IMR-90 (cell line): ENCODE measurements around the gene BRPF1. TPM values are rescaled to one million over a fixed set of nuclear protein-coding genes. Genes with fewer than 3 reads are reported as not detected.

Source experiments
- ATAC-seq: fragments of 200-7000 bp; cut with Tn5 transposase; 2 replicates; pipeline ENCODE4 v1.9.1; 2020; ENCODE audit warnings: low read depth, mild to moderate bottlenecking, moderate library complexity
- BruUV-seq: library from RNA; stranded (reverse); fragments of 400-500 nt; replicated peaks from 2 replicates; lab custom pipeline; 2021; lab: Mats Ljungman, UMichigan
- CTCF ChIA-PET: fragments of 300-600 bp; formaldehyde crosslinking; extraction: SDS; loops from one replicate; lab custom pipeline; 2021; ENCODE audit warnings: antibody characterized with exemption; lab: Yijun Ruan, JAX
- POLR2A ChIA-PET: fragments of 300-600 bp; sonication (Branson Sonifier 250); formaldehyde crosslinking; loops from one replicate; lab custom pipeline; 2022; ENCODE audit warnings: antibody characterized with exemption; ENCODE audit not compliant: unreplicated experiment; lab: Charles Lee
- DNase-seq: peaks from one replicate; pipeline ENCODE4 v3.0.0; 2013
- H2AFZ ChIP-seq: replicated peaks from 2 replicates; pipeline ENCODE3; 2013; ENCODE audit warnings: low read length, mild to moderate bottlenecking; ENCODE audit not compliant: poor library complexity
- H2AK5ac ChIP-seq: 2 replicates; pipeline ENCODE4 v1.6.1; 2013; ENCODE audit warnings: low read depth, low read length, inconsistent platforms
- H2AK9ac ChIP-seq: replicated peaks from 2 replicates; pipeline ENCODE3; 2013; ENCODE audit warnings: mild to moderate bottlenecking, low read depth, low read length, moderate library complexity; ENCODE audit not compliant: poor library complexity
- H2BK120ac ChIP-seq: 2 replicates; pipeline ENCODE4 v1.6.1; 2013; ENCODE audit warnings: low read depth, low read length, inconsistent platforms
- H2BK15ac ChIP-seq: 3 replicates; pipeline ENCODE4 v1.6.1; 2013; ENCODE audit warnings: low read depth, low read length, inconsistent platforms
- H2BK20ac ChIP-seq: 2 replicates; pipeline ENCODE4 v1.6.1; 2013; ENCODE audit warnings: low read depth, mild to moderate bottlenecking, inconsistent platforms, low read length, moderate library complexity
- H2BK5ac ChIP-seq: 2 replicates; pipeline ENCODE4 v1.6.1; 2013; ENCODE audit warnings: mild to moderate bottlenecking, low read depth, low read length, inconsistent platforms; ENCODE audit not compliant: poor library complexity, severe bottlenecking
- H3K14ac ChIP-seq: replicated peaks from 2 replicates; pipeline ENCODE4 v1.6.1; 2013; ENCODE audit warnings: low read depth, low read length, inconsistent platforms
- H3K18ac ChIP-seq: 2 replicates; pipeline ENCODE4 v1.6.1; 2013; ENCODE audit warnings: low read depth, low read length, control low read depth
- H3K23ac ChIP-seq: 2 replicates; pipeline ENCODE4 v1.6.1; 2013; ENCODE audit warnings: low read depth, low read length, inconsistent platforms
- H3K27ac ChIP-seq: 2 replicates; pipeline ENCODE4 v1.5.1; 2013; ENCODE audit warnings: mild to moderate bottlenecking, control low read depth, low read length; ENCODE audit not compliant: insufficient read depth
- H3K27me3 ChIP-seq: 2 replicates; pipeline ENCODE4 v1.6.1; 2013; ENCODE audit warnings: low read length; ENCODE audit not compliant: control insufficient read depth, insufficient read depth
- H3K36me3 ChIP-seq: 2 replicates; pipeline ENCODE4 v1.6.1; 2013; ENCODE audit warnings: low read length, mixed read lengths; ENCODE audit not compliant: control insufficient read depth, insufficient read depth
- H3K4ac ChIP-seq: 2 replicates; pipeline ENCODE4 v1.6.1; 2013; ENCODE audit warnings: low read depth, low read length, inconsistent platforms
- H3K4me1 ChIP-seq: 2 replicates; pipeline ENCODE4 v1.6.1; 2013; ENCODE audit warnings: low read length, mixed read lengths; ENCODE audit not compliant: control insufficient read depth, insufficient read depth
- H3K4me2 ChIP-seq: 2 replicates; pipeline ENCODE4 v1.6.1; 2013; ENCODE audit warnings: low read depth, mild to moderate bottlenecking, control low read depth, low read length, moderate library complexity
- H3K4me3 ChIP-seq: 2 replicates; pipeline ENCODE4 v1.5.1; 2013; ENCODE audit warnings: low read depth, mild to moderate bottlenecking, control low read depth, low read length, moderate library complexity; ENCODE audit not compliant: insufficient read depth
- H3K56ac ChIP-seq: 2 replicates; pipeline ENCODE4 v1.6.1; 2013; ENCODE audit warnings: low read length, inconsistent platforms; ENCODE audit not compliant: insufficient read depth; ENCODE audit errors: extremely low read depth
- H3K79me1 ChIP-seq, 2 experiments: 2 replicates each; pipeline ENCODE4 v1.6.1; 2013; ENCODE audit warnings: low read length in 2 of 2, inconsistent platforms in 1 of 2, low read depth in 1 of 2
- H3K9ac ChIP-seq: 2 replicates; pipeline ENCODE4 v1.6.1; 2013; ENCODE audit warnings: low read depth, low read length, control low read depth
- H3K9me1 ChIP-seq: 2 replicates; pipeline ENCODE4 v1.6.1; 2013; ENCODE audit warnings: low read length, inconsistent platforms; ENCODE audit not compliant: insufficient read depth
- H3K9me3 ChIP-seq: 2 replicates; pipeline ENCODE4 v1.6.1; 2013; ENCODE audit warnings: low read length; ENCODE audit not compliant: control insufficient read depth, insufficient read depth
- H4K20me1 ChIP-seq: 2 replicates; pipeline ENCODE4 v1.6.1; 2013; ENCODE audit warnings: low read length, inconsistent platforms; ENCODE audit not compliant: insufficient read depth
- H4K5ac ChIP-seq: 2 replicates; pipeline ENCODE4 v1.6.1; 2013; ENCODE audit warnings: mild to moderate bottlenecking, low read depth, low read length, control low read depth
- H4K8ac ChIP-seq, 2 experiments: 2 replicates each; pipeline ENCODE4 v1.6.1; 2013; ENCODE audit warnings: low read depth in 2 of 2, low read length in 2 of 2, control low read depth in 1 of 2, inconsistent platforms in 1 of 2
- H4K91ac ChIP-seq: 2 replicates; pipeline ENCODE4 v1.6.1; 2013; ENCODE audit warnings: low read depth, low read length, inconsistent platforms; ENCODE audit not compliant: insufficient read depth
- MAFK ChIP-seq: IDR thresholded peaks from 2 replicates; pipeline ENCODE4 v1.6.1; 2012; ENCODE audit warnings: low read depth, low read length, improper control_type of control experiment
- NFE2L2 ChIP-seq: fragments of 150-350 bp; IDR thresholded peaks from 2 replicates; pipeline ENCODE4 v1.6.1; 2016; ENCODE audit warnings: low read depth, mild to moderate bottlenecking, low read length
- WGBS, 2 experiments: methylation state at CpG; one replicate each; pipeline versions ENCODE4 v1.1.5 to v1.1.7; 2013; ENCODE audit warnings: missing lambda C conversion rate in 2 of 2; ENCODE audit not compliant: insufficient read length in 1 of 2; ENCODE audit errors: extremely low coverage in 2 of 2; 5-methylcytosine and 5-hydroxymethylcytosine counted together
- dilution Hi-C: fragments of 300-500 bp; cut with HindIII; formaldehyde crosslinking; loops from one replicate; pipeline ENCODE4 v1.14.3; 2018; ENCODE audit warnings: low sequenced_read_pairs; ENCODE audit not compliant: unreplicated experiment
- in situ Hi-C: fragments of 300-500 bp; cut with MboI; formaldehyde crosslinking; loops from 3 replicates; pipeline ENCODE4 v1.14.3; 2019; ENCODE audit warnings: low sequenced_read_pairs, inconsistent platforms, mixed read lengths
- intact Hi-C: fragments of 100-400 bp; cut with micrococcal nuclease; formaldehyde crosslinking; loops from 2 replicates; pipeline ENCODE4 v1.10.0; 2022
- polyA plus RNA-seq, 3 experiments: library from polyadenylated mRNA; depleted of rRNA; stranded (reverse); fragments of >200 nt; gene quantifications; 2 replicates each; pipeline ENCODE4 v1.2.3, GENCODE V29; 2012; ENCODE audit warnings: low replicate concordance in 1 of 3
- total RNA-seq: library from RNA; depleted of rRNA; stranded (reverse); fragments of >200 nt; gene quantifications from 2 replicates; pipeline ENCODE4 v1.2.3, GENCODE V29; 2012

Gene BRPF1
- total and polyA plus RNA-seq, 2 of the 4 experiments (the other 2 are of a cell fraction), result 13.6 to 15.6 TPM

GRCh38 chr3:9750556-9751411 is 19.2 kb downstream of the BRPF1 start:
- Histone ChIP-seq H3K18ac (no peak overlapping the region), H3K27me3 (no peaks in the 10 kb centered on the region), H4K91ac (peak overlapping the region; percentile 47), H3K9ac (peak overlapping the region; percentile 82), H3K27ac (peak overlapping the region; percentile 90), H3K56ac (peak overlapping the region; percentile 77), H2BK15ac (peak overlapping the region; percentile 90; the same call in 1 of the 3 replicates), H3K36me3 (peaks cover 32% of the 10 kb centered on the region), H2AFZ (peak overlapping the region; percentile 99), H2BK120ac (no peak overlapping the region), H2AK5ac (peak overlapping the region; percentile 83), H3K23ac (peak overlapping the region; percentile 74; the same call in 1 of the 2 replicates), H2AK9ac (peak overlapping the region; percentile 91), H2BK20ac (no peak overlapping the region), H3K79me1 (peaks cover 17 to 42% of the 10 kb centered on the region in 2 experiments), H3K4me3 (peak overlapping the region; percentile 64), H3K9me1 (peaks cover 17% of the 10 kb centered on the region), H4K8ac (peak overlapping the region; percentile 65 to 86; a peak in 3 of 4 replicates), H3K4me2 (peak overlapping the region; percentile 82), H4K5ac (peak overlapping the region; percentile 37; the same call in 1 of the 2 replicates), H3K14ac (peak overlapping the region; percentile 96), H3K4me1 (peaks cover 20% of the 10 kb centered on the region), H4K20me1 (no peaks in the 10 kb centered on the region), H2BK5ac (peak overlapping the region; percentile 95), H3K9me3 (no peaks in the 10 kb centered on the region), H3K4ac (peak overlapping the region; percentile 97)
- 42% methylated on average over 6 of the region's 17 CpGs; no CpG with 5 or more reads in 1 of the 2 experiments for WGBS, 2 experiments
- ATAC-seq, result no peak
- no TSS peak for BruUV-seq
- TF ChIP-seq NFE2L2, result no peak
- no peak for TF ChIP-seq MAFK
- intact Hi-C loops (no loop called here), in situ Hi-C loops (no loop called here), dilution Hi-C loops (no loop called here)
- CTCF ChIA-PET, result interaction anchor here (1.9 kb wide), 1 partner anchor 35 kb away, joined by 4 read pairs; no protein-coding TSS in a partner anchor
- DNase-seq, result peak; percentile 38
- POLR2A ChIA-PET, result no interaction called here
